ENCODE data around the gene ASTN2.

GRCh38 chr9:117444501-117444900 is 29.6 kb upstream of the ASTN2 start:
- TF ChIP-seq EZH2 (IDR thresholded peaks at IDR 0.05; ENCODE audit: borderline replicate concordance, low read depth, low read length, severe bottlenecking), result no peak
- no peak for TF ChIP-seq CTCF (IDR thresholded peaks at IDR 0.05; ENCODE audit: borderline replicate concordance, extremely low read depth, low read length, poor library complexity, severe bottlenecking)

Data from DND-41 (cell line).